GM18870 (cell line): Measurements from ENCODE around the gene UBE2B.
"Not testable (repeated sequence)": the region's sequence is repeated elsewhere in the genome, so short reads cannot be mapped to it uniquely, and the experiment has no call there.

Source experiments
- ATAC-seq: cut with Tn5 transposase; IDR thresholded peaks from one replicate; pipeline ENCODE4 v1.9.1; 2021; ENCODE audit warnings: moderate library complexity; ENCODE audit not compliant: unreplicated experiment

Gene UBE2B

GRCh38 chr5:134398609-134399155, 27.3 kb downstream of the UBE2B start:
- no peak for ATAC-seq

- no peak for ATAC-seq
These were observed 32.6 kb downstream of the UBE2B start for GRCh38 chr5:134403951-134404350.

- ATAC-seq: no peak
These were observed 35.0 kb downstream of the UBE2B start for GRCh38 chr5:134406390-134406789.

GRCh38 chr5:134409321-134409720, 38.0 kb downstream of the UBE2B start:
- ATAC-seq: no peak

GRCh38 chr5:134410822-134411221, 39.5 kb downstream of the UBE2B start:
- ATAC-seq: no peak

- ATAC-seq: no peak
These were observed 39.8 kb downstream of the UBE2B start for GRCh38 chr5:134411228-134411545.

GRCh38 chr5:134411546-134412266, 40.3 kb downstream of the UBE2B start, which contains the start of gene CDKN2AIPNL:
CDKN2AIPNL (minus strand) TSS chr5:134411881; CDS start chr5:134411854, 27 bp downstream.
- ATAC-seq: peak; percentile 73

GRCh38 chr5:134413046-134413445, 41.7 kb downstream of the UBE2B start:
- no peak for ATAC-seq

GRCh38 chr5:134417707-134418106, 46.3 kb downstream of the UBE2B start:
- no peak for ATAC-seq

- ATAC-seq: no peak
These were observed 47.6 kb downstream of the UBE2B start for GRCh38 chr5:134418958-134419357.

GRCh38 chr5:134420343-134420742, 49.0 kb downstream of the UBE2B start:
- ATAC-seq: no peak

GRCh38 chr5:134421038-134421437, 49.7 kb downstream of the UBE2B start:
- not testable (repeated sequence) for ATAC-seq

- no peak for ATAC-seq
These were observed 51.5 kb downstream of the UBE2B start for GRCh38 chr5:134422791-134423365.

GRCh38 chr5:134423376-134423775, 52.0 kb downstream of the UBE2B start:
- ATAC-seq: no peak

GRCh38 chr5:134426361-134426760, 55.0 kb downstream of the UBE2B start:
- ATAC-seq: no peak

GRCh38 chr5:134427540-134428041, 56.2 kb downstream of the UBE2B start:
- no peak for ATAC-seq

- ATAC-seq: no peak
These were observed 58.7 kb downstream of the UBE2B start for GRCh38 chr5:134430001-134430569.

- ATAC-seq: no peak
These were observed 60.8 kb downstream of the UBE2B start for GRCh38 chr5:134432174-134432573.

- ATAC-seq: no peak
These were observed 61.4 kb downstream of the UBE2B start for GRCh38 chr5:134432677-134433359.

- no peak for ATAC-seq
These were observed 64.2 kb downstream of the UBE2B start for GRCh38 chr5:134435560-134435959.
